ENCODE measurements around the gene LEF1. TPM values are rescaled to one million over a fixed set of nuclear protein-coding genes. Genes with fewer than 3 reads are reported as not detected.

LEF1 gene
- total RNA-seq, 2 donors from 2014 or later, result 2.1 to 3.4 TPM

GRCh38 chr4:108149588-108150380 is 18.9 kb downstream of the LEF1 start:
- H3K27me3 ChIP-seq, result no peaks in the 10 kb centered on the region
- no peak overlapping the region for H3K4me3 ChIP-seq
- no peak overlapping the region for H3K9ac ChIP-seq (ENCODE audit: low read depth in 2 of 2, low read length in 2 of 2)
- H3K36me3 ChIP-seq, result no peaks in the 10 kb centered on the region
- no peak overlapping the region for H3K27ac ChIP-seq
- DNase-seq, result no peak
- H3K4me1 ChIP-seq, result no peaks in the 10 kb centered on the region
- intact Hi-C loops (cut with DNase I), result no loop called here
- H3K9me3 ChIP-seq, result no peaks in the 10 kb centered on the region
- TF ChIP-seq CTCF (IDR thresholded peaks at IDR 0.05), result no peak

- Histone ChIP-seq H3K27ac (no peak overlapping the region), H3K36me3 (no peaks in the 10 kb centered on the region), H3K27me3 (no peaks in the 10 kb centered on the region), H3K4me1 (no peaks in the 10 kb centered on the region), H3K4me3 (no peak overlapping the region), H3K9ac (ENCODE audit: low read depth in 2 of 2, low read length in 2 of 2) (no peak overlapping the region), H3K9me3 (no peaks in the 10 kb centered on the region)
- no peak for DNase-seq
- intact Hi-C loops (cut with DNase I), result no loop called here
- TF ChIP-seq CTCF (IDR thresholded peaks at IDR 0.05), result no peak
Measured at GRCh38 chr4:108148316-108148715, 20.4 kb downstream of the LEF1 start.

- intact Hi-C loops (cut with DNase I), result no loop called here
- Histone ChIP-seq H3K4me3 (no peak overlapping the region), H3K4me1 (no peaks in the 10 kb centered on the region), H3K27ac (no peak overlapping the region), H3K36me3 (no peaks in the 10 kb centered on the region), H3K9ac (ENCODE audit: low read depth in 2 of 2, low read length in 2 of 2) (no peak overlapping the region), H3K27me3 (no peaks in the 10 kb centered on the region), H3K9me3 (no peaks in the 10 kb centered on the region)
- no peak for DNase-seq
- no peak for TF ChIP-seq CTCF (IDR thresholded peaks at IDR 0.05)
Measured at GRCh38 chr4:108146819-108147218, 21.9 kb downstream of the LEF1 start.

- H3K9ac ChIP-seq (ENCODE audit: low read depth in 2 of 2, low read length in 2 of 2), result no peak overlapping the region
- no peak overlapping the region for H3K4me3 ChIP-seq
- no peaks in the 10 kb centered on the region for H3K9me3 ChIP-seq
- H3K36me3 ChIP-seq, result no peaks in the 10 kb centered on the region
- intact Hi-C loops (cut with DNase I), result no loop called here
- DNase-seq, result no peak
- no peaks in the 10 kb centered on the region for H3K4me1 ChIP-seq
- TF ChIP-seq CTCF (IDR thresholded peaks at IDR 0.05), result no peak
- H3K27ac ChIP-seq, result no peak overlapping the region
- H3K27me3 ChIP-seq, result no peaks in the 10 kb centered on the region
Measured at GRCh38 chr4:108146336-108146735, 22.4 kb downstream of the LEF1 start.

GRCh38 chr4:108144451-108144850 is 24.3 kb downstream of the LEF1 start:
- H3K9ac ChIP-seq (ENCODE audit: low read depth in 2 of 2, low read length in 2 of 2), result no peak overlapping the region
- DNase-seq, result no peak
- TF ChIP-seq CTCF (IDR thresholded peaks at IDR 0.05), result no peak
- H3K4me3 ChIP-seq, result no peak overlapping the region
- intact Hi-C loops (cut with DNase I), result no loop called here
- H3K9me3 ChIP-seq, result no peaks in the 10 kb centered on the region
- no peaks in the 10 kb centered on the region for H3K4me1 ChIP-seq
- no peaks in the 10 kb centered on the region for H3K36me3 ChIP-seq
- no peaks in the 10 kb centered on the region for H3K27me3 ChIP-seq
- H3K27ac ChIP-seq, result no peak overlapping the region
